ENCODE data around the gene TRPM3. TPM values are rescaled to one million over a fixed set of nuclear protein-coding genes. Genes with fewer than 3 reads are reported as not detected.

The TRPM3 gene
- total RNA-seq, 1 experiment from 2014 or later: 0.26 TPM

GRCh38 chr9:70484232-70485130, 636.9 kb downstream of the TRPM3 start:
- POLR2A ChIA-PET (ENCODE audit: unreplicated experiment): no interaction called here
- peak; percentile 80 for TF ChIP-seq CTCF (conservative IDR thresholded peaks at IDR 0.05)
- TF ChIP-seq EZH2 (IDR thresholded peaks at IDR 0.05; ENCODE audit: low read depth): no peak
- H2AFZ ChIP-seq: no peak overlapping the region

GRCh38 chr9:70481471-70481870, 640.0 kb downstream of the TRPM3 start:
- Histone ChIP-seq H3K9me3 (ENCODE audit: insufficient read depth, low read depth) (peaks cover 3% of the 10 kb centered on the region; the same call in 1 of the 2 replicates), H3K4me1 (replicated peaks; ENCODE audit: insufficient read depth) (peaks cover 14% of the 10 kb centered on the region; the same call in 1 of the 2 replicates), H3K27me3 (ENCODE audit: insufficient read depth, low read depth) (no peaks in the 10 kb centered on the region), H3K79me2 (ENCODE audit: low read depth) (no peaks in the 10 kb centered on the region), H3K4me2 (no peak overlapping the region), H3F3A (ENCODE audit: insufficient read depth, low read depth) (no peaks in the 10 kb centered on the region; the same call in 1 of the 2 replicates), H3K4me3 (no peak overlapping the region), H3K36me3 (ENCODE audit: low read depth) (no peaks in the 10 kb centered on the region), H4K20me1 (ENCODE audit: insufficient read depth) (no peaks in the 10 kb centered on the region), H3K27ac (no peak overlapping the region), H3K9me2 (ENCODE audit: insufficient read depth) (no peaks in the 10 kb centered on the region), H2AFZ (no peak overlapping the region)
- intact Hi-C loops (cut with micrococcal nuclease; ENCODE audit: unreplicated experiment): no loop called here
- no peak for TF ChIP-seq EZH2 (IDR thresholded peaks at IDR 0.05; ENCODE audit: low read depth)
- no peak for TF ChIP-seq CTCF (conservative IDR thresholded peaks at IDR 0.05)
- no peak for DNase-seq
- BruUV-seq (replicated peaks): no TSS peak
- ChIA-PET POLR2A (ENCODE audit: unreplicated experiment) (interaction anchor here (0.6 kb wide), 1 partner anchor 71 kb away, joined by 3 read pairs; no protein-coding TSS in a partner anchor), CTCF (no interaction called here)

More at GRCh38 chr9:70484232-70485130, 636.9 kb downstream of the TRPM3 start:
- peak; percentile 21 to 49 for DNase-seq
- intact Hi-C loops (cut with micrococcal nuclease; ENCODE audit: unreplicated experiment): loop anchor here (1.0 to 2.0 kb wide), 2 partner anchors 65 to 118 kb away; no protein-coding TSS in a partner anchor
- Histone ChIP-seq H3K4me3 (no peak overlapping the region), H3K9me2 (ENCODE audit: insufficient read depth) (no peaks in the 10 kb centered on the region), H3K36me3 (ENCODE audit: low read depth) (no peaks in the 10 kb centered on the region), H3K4me1 (replicated peaks; ENCODE audit: insufficient read depth) (peaks cover 14% of the 10 kb centered on the region; the same call in 1 of the 2 replicates), H3K9me3 (ENCODE audit: insufficient read depth, low read depth) (no peaks in the 10 kb centered on the region), H3K27ac (no peak overlapping the region), H3F3A (ENCODE audit: insufficient read depth, low read depth) (no peaks in the 10 kb centered on the region; the same call in 1 of the 2 replicates), H4K20me1 (ENCODE audit: insufficient read depth) (no peaks in the 10 kb centered on the region), H3K79me2 (ENCODE audit: low read depth) (no peaks in the 10 kb centered on the region), H3K27me3 (ENCODE audit: insufficient read depth, low read depth) (no peaks in the 10 kb centered on the region), H3K4me2 (no peak overlapping the region)
- BruUV-seq (replicated peaks): no TSS peak
- CTCF ChIA-PET: interaction anchor here (0.7 kb wide), 1 partner anchor 110 kb away, joined by 3 read pairs; no protein-coding TSS in a partner anchor

GRCh38 chr9:70480405-70480980, 640.9 kb downstream of the TRPM3 start:
- peak overlapping the region; percentile 19; the same call in 1 of the 2 replicates for H2AFZ ChIP-seq
- no peaks in the 10 kb centered on the region for H4K20me1 ChIP-seq (ENCODE audit: insufficient read depth)
- H3K4me1 ChIP-seq (replicated peaks; ENCODE audit: insufficient read depth): peaks cover 14% of the 10 kb centered on the region; the same call in 1 of the 2 replicates
- H3K9me2 ChIP-seq (ENCODE audit: insufficient read depth): no peaks in the 10 kb centered on the region
- intact Hi-C loops (cut with micrococcal nuclease; ENCODE audit: unreplicated experiment): no loop called here
- no peak for TF ChIP-seq CTCF (conservative IDR thresholded peaks at IDR 0.05)
- peak overlapping the region; percentile 39 for H3K4me2 ChIP-seq
- CTCF ChIA-PET: interaction anchor here (0.8 kb wide), 1 partner anchor 61 kb away, joined by 3 read pairs; no protein-coding TSS in a partner anchor
- peak in 1 of 2 experiments; percentile 44 for DNase-seq
- H3K36me3 ChIP-seq (ENCODE audit: low read depth): no peaks in the 10 kb centered on the region
- H3K9me3 ChIP-seq (ENCODE audit: insufficient read depth, low read depth): peaks cover 3% of the 10 kb centered on the region; the same call in 1 of the 2 replicates
- BruUV-seq (replicated peaks): no TSS peak
- H3F3A ChIP-seq (ENCODE audit: insufficient read depth, low read depth): no peaks in the 10 kb centered on the region; the same call in 1 of the 2 replicates
- POLR2A ChIA-PET (ENCODE audit: unreplicated experiment): interaction anchor here (0.7 kb wide), 2 partner anchors 15 to 369 kb away, joined by 4 to 9 read pairs; no protein-coding TSS in a partner anchor
- no peaks in the 10 kb centered on the region for H3K79me2 ChIP-seq (ENCODE audit: low read depth)
- H3K27ac ChIP-seq: no peak overlapping the region
- no peaks in the 10 kb centered on the region for H3K27me3 ChIP-seq (ENCODE audit: insufficient read depth, low read depth)
- no peak overlapping the region for H3K4me3 ChIP-seq
